Mesenchymal stem cell (in vitro differentiated cells and primary cell): ENCODE measurements around the gene LIPN.

Experiments
- DNase-seq: peaks from one replicate; pipeline ENCODE4 v3.0.0-alpha.2; 2013
- H2AFZ ChIP-seq: one replicate; pipeline ENCODE4 v1.6.1; 2013; ENCODE audit warnings: low read depth, mild to moderate bottlenecking, control low read depth, inconsistent platforms, low read length, moderate library complexity
- H2AK5ac ChIP-seq: 2 replicates; pipeline ENCODE4 v1.6.1; 2013; ENCODE audit warnings: low read length, moderate library complexity, mild to moderate bottlenecking, inconsistent platforms; ENCODE audit not compliant: severe bottlenecking
- H2BK120ac ChIP-seq: one replicate; pipeline ENCODE4 v1.6.1; 2013; ENCODE audit warnings: low read depth, mild to moderate bottlenecking, inconsistent platforms, low read length, moderate library complexity
- H2BK12ac ChIP-seq, 2 experiments: one replicate each; pipeline ENCODE4 v1.6.1; 2013; ENCODE audit warnings: inconsistent platforms in 2 of 2, low read length in 2 of 2, mild to moderate bottlenecking in 2 of 2, moderate library complexity in 2 of 2, control low read depth in 1 of 2
- H2BK15ac ChIP-seq: one replicate; pipeline ENCODE4 v1.6.1; 2013; ENCODE audit warnings: mild to moderate bottlenecking, low read depth, inconsistent platforms; ENCODE audit not compliant: poor library complexity, severe bottlenecking
- H2BK5ac ChIP-seq: 2 replicates; pipeline ENCODE4 v1.6.1; 2013; ENCODE audit warnings: low read depth, mild to moderate bottlenecking, low read length, control low read depth, inconsistent platforms; ENCODE audit not compliant: poor library complexity, severe bottlenecking
- H3K14ac ChIP-seq, 2 experiments: one replicate each; pipeline ENCODE4 v1.6.1; 2013; ENCODE audit warnings: inconsistent platforms in 2 of 2, low read length in 2 of 2, control low read depth in 1 of 2, mild to moderate bottlenecking in 1 of 2, moderate library complexity in 1 of 2
- H3K18ac ChIP-seq, 2 experiments: one replicate each; pipeline ENCODE4 v1.6.1; 2013; ENCODE audit warnings: inconsistent platforms in 2 of 2, low read length in 2 of 2, control low read depth in 1 of 2, low read depth in 1 of 2, mild to moderate bottlenecking in 1 of 2
- H3K23ac ChIP-seq, 2 experiments: one replicate each; pipeline ENCODE4 v1.6.1; 2013; ENCODE audit warnings: inconsistent platforms in 2 of 2, low read length in 2 of 2, mild to moderate bottlenecking in 2 of 2, moderate library complexity in 2 of 2, control low read depth in 1 of 2
- H3K27ac ChIP-seq: 2 replicates; pipeline ENCODE4 v1.5.1; 2013; ENCODE audit warnings: mild to moderate bottlenecking, moderate library complexity, low read length, control low read depth, inconsistent platforms; ENCODE audit not compliant: poor library complexity, severe bottlenecking
- H3K27me3 ChIP-seq, 2 experiments: 2 replicates each; pipeline versions ENCODE4 v1.6.1 to v1.7.0; 2013; ENCODE audit warnings: low read length in 2 of 2, mild to moderate bottlenecking in 2 of 2, moderate library complexity in 2 of 2, control low read depth in 1 of 2, inconsistent platforms in 1 of 2; ENCODE audit not compliant: control insufficient read depth in 1 of 2, insufficient read depth in 1 of 2
- H3K36me3 ChIP-seq, 2 experiments: 2 replicates each; pipeline versions ENCODE4 v1.6.1 to v1.7.0; 2013; ENCODE audit warnings: low read length in 2 of 2, control low read depth in 1 of 2, inconsistent platforms in 1 of 2, low read depth in 1 of 2, mild to moderate bottlenecking in 1 of 2; ENCODE audit not compliant: insufficient read depth in 2 of 2, control insufficient read depth in 1 of 2
- H3K4ac ChIP-seq, 2 experiments: one replicate each; pipeline ENCODE4 v1.6.1; 2013; ENCODE audit warnings: inconsistent platforms in 2 of 2, low read length in 2 of 2, mild to moderate bottlenecking in 2 of 2, moderate library complexity in 2 of 2, control low read depth in 1 of 2, low read depth in 1 of 2
- H3K4me1 ChIP-seq: 2 replicates; pipeline ENCODE4 v1.6.1; 2013; ENCODE audit warnings: low read depth, low read length, control low read depth; ENCODE audit not compliant: control insufficient read depth, insufficient read depth
- H3K4me2 ChIP-seq: 2 replicates; pipeline ENCODE4 v1.6.1; 2013; ENCODE audit warnings: low read length, mild to moderate bottlenecking, inconsistent platforms; ENCODE audit not compliant: poor library complexity, severe bottlenecking
- H3K4me3 ChIP-seq, 2 experiments: 2 replicates each; pipeline versions ENCODE4 v1.5.1 to v1.7.0; 2013; ENCODE audit warnings: low read length in 2 of 2, mild to moderate bottlenecking in 2 of 2, control low read depth in 1 of 2, low read depth in 1 of 2; ENCODE audit not compliant: insufficient read depth in 1 of 2
- H3K79me1 ChIP-seq: replicated peaks from 2 replicates; pipeline ENCODE4 v1.6.1; 2013; ENCODE audit warnings: mild to moderate bottlenecking, control low read depth, low read length, inconsistent platforms; ENCODE audit not compliant: poor library complexity, severe bottlenecking
- H3K9ac ChIP-seq: 2 replicates; pipeline ENCODE4 v1.7.0; 2013; ENCODE audit warnings: mild to moderate bottlenecking, low read length, moderate library complexity
- H3K9me3 ChIP-seq: 2 replicates; pipeline ENCODE4 v1.7.0; 2013; ENCODE audit warnings: mild to moderate bottlenecking, low read length; ENCODE audit not compliant: control insufficient read depth
- H4K8ac ChIP-seq: one replicate; pipeline ENCODE4 v1.6.1; 2013; ENCODE audit warnings: inconsistent platforms, mild to moderate bottlenecking, low read length, moderate library complexity
- H4K91ac ChIP-seq: one replicate; pipeline ENCODE4 v1.6.1; 2013; ENCODE audit warnings: mild to moderate bottlenecking, low read length, inconsistent platforms
- WGBS: methylation state at CpG from one replicate; pipeline ENCODE4 v1.1.7; 2013; ENCODE audit warnings: mixed read lengths; 5-methylcytosine and 5-hydroxymethylcytosine counted together

The LIPN gene

DNA sequence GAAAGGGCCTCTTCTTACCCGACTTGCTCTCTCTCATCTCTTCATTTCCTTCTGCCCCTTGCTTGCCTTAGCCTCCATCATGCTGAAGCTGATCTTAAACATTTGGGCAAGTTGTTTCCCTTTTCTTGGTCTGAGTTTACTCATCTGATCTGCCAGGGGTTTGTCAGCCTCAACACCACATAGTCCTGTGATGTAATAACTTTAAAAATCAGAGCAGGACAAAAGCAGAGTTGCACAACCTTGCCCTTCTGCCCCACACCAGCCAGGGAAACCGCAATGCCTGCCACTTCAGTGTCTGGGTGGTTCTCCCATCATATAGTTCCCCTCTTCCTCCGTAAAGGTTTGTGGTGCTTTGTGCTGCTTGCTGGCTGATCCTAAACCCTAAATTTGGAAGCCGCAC is 32.8 kb downstream of the LIPN start:
- Histone ChIP-seq H3K27me3 (no peaks in the 10 kb centered on the region), H3K9me3 (no peaks in the 10 kb centered on the region), H3K4ac (no peak overlapping the region), H3K27ac (no peak overlapping the region), H3K4me2 (no peak overlapping the region), H3K4me3 (no peak overlapping the region), H3K36me3 (no peaks in the 10 kb centered on the region), H2BK120ac (no peak overlapping the region), H3K4me1 (peaks cover 4% of the 10 kb centered on the region), H3K23ac (no peak overlapping the region), H2BK15ac (no peak overlapping the region), H4K8ac (no peak overlapping the region), H3K14ac (no peak overlapping the region), H2AFZ (no peak overlapping the region), H2BK5ac (no peak overlapping the region), H3K79me1 (no peaks in the 10 kb centered on the region), H3K9ac (no peak overlapping the region), H2AK5ac (no peak overlapping the region), H2BK12ac (no peak overlapping the region), H4K91ac (no peak overlapping the region), H3K18ac (no peak overlapping the region)
- DNase-seq, result peak; percentile 54
- 67% methylated on average over 3 of the region's 4 CpGs for WGBS

DNA sequence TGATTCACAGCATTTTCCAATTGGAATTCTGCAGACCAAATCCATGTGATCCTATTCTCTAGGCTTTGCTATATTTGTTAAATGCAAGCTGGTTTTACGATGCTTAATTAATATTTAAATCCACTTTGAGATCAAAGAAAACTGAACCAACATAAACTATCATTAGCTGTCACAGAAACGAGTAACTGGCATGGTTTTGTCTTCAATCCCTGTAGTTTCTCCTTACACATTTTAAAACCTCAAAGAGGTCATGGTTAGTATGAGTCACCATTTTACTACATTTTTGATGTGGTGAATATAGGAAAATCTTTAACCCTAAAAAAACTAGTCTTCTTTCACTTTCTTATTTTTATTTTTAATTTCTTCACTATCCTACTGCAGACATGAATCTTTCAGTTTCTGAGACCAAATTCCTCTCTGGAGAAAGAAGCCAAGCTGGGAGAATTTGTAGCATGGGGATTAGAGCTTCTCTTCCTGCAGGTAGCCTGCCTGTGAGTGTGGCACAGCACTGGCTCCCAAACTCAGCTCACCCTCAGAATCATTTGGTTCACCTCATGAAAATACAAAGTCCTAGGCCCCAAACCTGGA is 34.0 kb downstream of the LIPN start:
- no peaks in the 10 kb centered on the region for H3K36me3 ChIP-seq
- H2AK5ac ChIP-seq, result no peak overlapping the region
- H2BK12ac ChIP-seq, result no peak overlapping the region
- no peak overlapping the region for H2BK15ac ChIP-seq
- H3K27me3 ChIP-seq, result no peaks in the 10 kb centered on the region
- H3K4me2 ChIP-seq, result peak overlapping the region; percentile 7
- peak; percentile 58 for DNase-seq
- no peak overlapping the region for H2AFZ ChIP-seq
- no peak overlapping the region for H3K23ac ChIP-seq
- H2BK120ac ChIP-seq, result no peak overlapping the region
- H3K4me3 ChIP-seq, result no peak overlapping the region
- H3K18ac ChIP-seq, result no peak overlapping the region
- no peak overlapping the region for H3K14ac ChIP-seq
- H3K79me1 ChIP-seq, result no peaks in the 10 kb centered on the region
- H3K9ac ChIP-seq, result no peak overlapping the region
- H3K4me1 ChIP-seq, result peaks cover 4% of the 10 kb centered on the region
- H4K8ac ChIP-seq, result no peak overlapping the region
- H3K4ac ChIP-seq, result no peak overlapping the region
- H4K91ac ChIP-seq, result no peak overlapping the region
- no peak overlapping the region for H2BK5ac ChIP-seq
- peak overlapping the region; percentile 25 for H3K27ac ChIP-seq
- no peaks in the 10 kb centered on the region for H3K9me3 ChIP-seq
- 50% methylated on average over 1 of the region's 2 CpGs for WGBS

DNA sequence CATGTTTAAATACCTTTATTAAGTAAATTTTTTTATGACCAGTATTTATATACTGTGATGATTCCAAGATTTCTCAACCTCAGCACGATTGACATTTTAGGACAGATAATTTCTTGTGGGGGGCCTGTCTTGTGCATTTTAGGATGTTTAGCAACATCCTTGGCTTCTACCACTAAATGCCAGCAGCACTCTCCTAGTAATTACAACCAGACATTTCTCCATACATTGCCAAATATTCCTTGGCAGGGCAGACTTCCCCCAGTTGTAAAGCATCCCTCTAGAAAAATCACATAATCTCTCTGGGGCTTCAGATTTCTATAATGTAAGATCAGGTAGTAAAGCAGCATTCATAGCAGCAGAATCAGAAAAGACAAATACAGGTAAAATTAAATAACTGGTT is 34.9 kb downstream of the LIPN start:
- no peak for DNase-seq
- H3K27ac ChIP-seq, result no peak overlapping the region
- H3K14ac ChIP-seq, result no peak overlapping the region
- no peak overlapping the region for H3K4me3 ChIP-seq
- peaks cover 4% of the 10 kb centered on the region for H3K4me1 ChIP-seq
- H3K23ac ChIP-seq, result no peak overlapping the region
- H2BK5ac ChIP-seq, result no peak overlapping the region
- 40% methylated on average over 1 of the region's 1 CpG for WGBS
- no peaks in the 10 kb centered on the region for H3K27me3 ChIP-seq
- H2BK12ac ChIP-seq, result no peak overlapping the region
- no peak overlapping the region for H3K18ac ChIP-seq
- no peak overlapping the region for H3K9ac ChIP-seq
- no peak overlapping the region for H2BK120ac ChIP-seq
- no peak overlapping the region for H2AFZ ChIP-seq
- H2BK15ac ChIP-seq, result no peak overlapping the region
- H3K4me2 ChIP-seq, result no peak overlapping the region
- H2AK5ac ChIP-seq, result no peak overlapping the region
- H3K9me3 ChIP-seq, result no peaks in the 10 kb centered on the region
- no peak overlapping the region for H4K8ac ChIP-seq
- no peaks in the 10 kb centered on the region for H3K79me1 ChIP-seq
- H3K4ac ChIP-seq, result no peak overlapping the region
- no peak overlapping the region for H4K91ac ChIP-seq
- H3K36me3 ChIP-seq, result no peaks in the 10 kb centered on the region

DNA sequence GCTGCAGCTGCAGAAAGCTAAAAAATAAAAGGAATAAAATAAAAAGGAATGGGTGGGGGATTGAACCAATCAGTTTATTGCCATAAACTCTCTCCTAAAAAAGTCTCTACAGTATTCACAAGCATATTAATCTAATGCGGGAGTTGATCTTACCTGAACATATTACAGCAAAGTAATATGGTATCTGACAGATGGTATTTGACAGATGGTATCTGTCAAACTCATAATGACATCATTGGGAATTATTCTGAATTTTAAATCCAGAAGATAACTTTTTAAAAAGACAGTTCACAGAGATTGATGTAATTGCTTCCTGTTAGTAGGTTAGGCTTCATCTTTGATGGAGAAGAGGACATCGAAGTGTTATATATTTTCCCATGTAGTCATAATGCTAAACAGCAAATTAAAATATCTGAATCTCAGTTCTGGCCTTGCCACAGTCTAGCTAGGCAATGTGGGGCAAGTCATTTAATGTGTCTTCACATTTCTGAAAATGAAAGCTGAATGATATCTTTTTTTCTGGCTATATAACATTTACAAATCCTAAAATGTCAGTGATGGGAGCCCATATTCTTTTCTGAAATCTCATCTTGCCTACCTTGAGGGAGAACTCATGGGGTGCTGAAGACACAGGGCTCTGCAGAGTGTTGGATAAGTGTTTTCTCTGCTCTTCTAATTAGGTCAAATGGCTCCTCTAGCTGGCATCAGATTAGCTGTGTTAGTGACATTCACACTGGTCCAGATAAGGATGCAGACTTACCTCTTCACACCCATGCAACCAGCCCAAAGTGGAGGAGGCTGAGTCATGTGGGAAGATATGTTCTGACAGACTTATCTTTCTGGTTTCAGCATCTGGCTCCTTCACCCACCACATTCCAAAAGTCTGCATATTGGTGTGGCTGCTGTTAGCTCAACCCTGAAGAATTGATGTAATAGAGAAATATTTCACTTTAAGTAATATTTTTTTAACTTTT is 40.6 kb downstream of the LIPN start:
- H3K9me3 ChIP-seq, result no peaks in the 10 kb centered on the region
- no peak overlapping the region for H3K14ac ChIP-seq
- H2BK15ac ChIP-seq, result no peak overlapping the region
- no peak overlapping the region for H3K4ac ChIP-seq
- H2BK120ac ChIP-seq, result no peak overlapping the region
- H3K79me1 ChIP-seq, result no peaks in the 10 kb centered on the region
- DNase-seq, result no peak
- H3K18ac ChIP-seq, result no peak overlapping the region
- no peaks in the 10 kb centered on the region for H3K36me3 ChIP-seq
- no CpG with 5 or more reads among the region's 2 CpGs for WGBS
- H2AK5ac ChIP-seq, result no peak overlapping the region
- H3K4me2 ChIP-seq, result no peak overlapping the region
- H3K23ac ChIP-seq, result no peak overlapping the region
- H2AFZ ChIP-seq, result no peak overlapping the region
- no peak overlapping the region for H4K91ac ChIP-seq
- no peaks in the 10 kb centered on the region for H3K4me1 ChIP-seq
- H2BK12ac ChIP-seq, result no peak overlapping the region
- no peaks in the 10 kb centered on the region for H3K27me3 ChIP-seq
- no peak overlapping the region for H3K4me3 ChIP-seq
- no peak overlapping the region for H3K27ac ChIP-seq
- H2BK5ac ChIP-seq, result no peak overlapping the region
- H3K9ac ChIP-seq, result no peak overlapping the region
- no peak overlapping the region for H4K8ac ChIP-seq
